ENCODE results near the gene CDC5L.

Gene CDC5L

DNA sequence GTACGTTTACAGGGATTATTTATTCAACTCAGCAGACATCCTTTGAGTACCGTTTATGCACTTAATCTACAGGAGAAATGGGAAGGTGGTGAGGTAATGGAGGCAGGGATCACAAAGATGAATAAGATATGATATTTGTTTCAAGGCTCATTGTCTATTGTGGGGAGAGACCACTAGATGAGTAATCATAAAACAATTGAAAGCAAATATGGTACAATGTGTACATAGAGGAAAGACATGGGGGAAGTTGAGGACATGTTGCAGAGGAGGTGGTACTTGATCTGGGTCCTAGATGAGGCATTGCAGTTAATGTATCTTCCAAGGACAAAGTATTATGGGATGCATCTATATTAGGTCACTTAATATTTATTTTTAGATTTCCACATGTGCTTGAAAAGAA, 13.7 kb upstream of the CDC5L start:
- DNase-seq (ENCODE audit: low read depth): no peak

DNA sequence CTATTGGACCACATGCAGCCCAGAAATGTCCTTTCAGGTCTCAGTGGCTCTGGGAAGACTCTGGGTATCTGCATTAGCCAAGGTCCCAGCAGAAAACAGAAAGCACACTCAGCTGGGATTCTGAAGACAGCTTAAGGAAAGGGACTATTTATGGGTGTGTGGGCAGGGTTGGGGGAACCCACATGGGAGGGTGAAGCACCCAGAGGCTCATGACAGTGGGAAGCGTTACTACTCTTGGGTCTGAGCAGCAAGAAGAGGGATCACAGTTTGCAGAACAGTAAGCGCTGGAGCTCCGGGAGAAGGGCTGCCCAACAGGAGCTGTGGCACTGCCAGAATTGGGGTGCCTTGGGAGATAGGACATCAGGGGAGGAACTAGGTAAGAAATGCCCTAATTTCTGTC, 12.4 kb upstream of the CDC5L start:
- no peak for DNase-seq (ENCODE audit: low read depth)

DNA sequence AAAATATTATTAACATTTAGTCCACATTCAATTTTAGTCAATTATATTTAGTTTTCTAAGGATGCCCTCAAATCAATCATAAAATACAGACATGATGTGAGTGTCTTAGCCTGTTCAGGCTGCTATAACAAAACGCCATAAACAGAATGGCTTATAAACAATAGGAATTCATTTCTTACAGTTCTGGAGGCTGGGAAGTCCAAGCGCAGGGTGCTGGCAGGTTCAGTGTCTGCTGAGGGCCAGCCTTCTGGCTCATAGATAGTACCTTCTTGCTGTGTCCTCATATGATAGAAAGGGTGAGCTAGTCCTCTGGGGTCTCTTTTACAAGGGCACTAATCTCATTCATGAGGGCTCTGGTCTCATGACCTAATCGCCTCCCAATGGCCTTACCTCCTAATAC, 10.0 kb upstream of the CDC5L start:
- DNase-seq (ENCODE audit: low read depth): no peak

DNA sequence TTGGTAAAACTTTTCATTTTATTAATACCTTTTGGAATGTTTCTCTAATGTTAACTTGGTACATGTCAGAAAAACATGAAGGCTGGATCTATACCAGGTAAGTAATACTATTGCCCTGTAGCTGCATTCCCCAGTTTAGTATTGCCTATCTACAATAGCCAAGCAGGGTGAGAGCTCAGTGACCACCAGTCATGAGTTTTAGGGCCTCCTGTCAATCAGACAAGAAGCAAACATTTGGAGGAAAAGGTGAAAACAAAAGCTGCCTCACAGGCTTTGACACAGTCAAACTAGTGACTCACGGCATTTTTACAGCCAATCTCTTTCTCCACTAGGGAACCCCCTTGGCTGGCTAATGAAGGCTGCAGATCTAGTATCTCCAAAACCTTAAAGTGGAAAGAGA, 9.5 kb upstream of the CDC5L start:
- DNase-seq (ENCODE audit: low read depth): no peak

DNA sequence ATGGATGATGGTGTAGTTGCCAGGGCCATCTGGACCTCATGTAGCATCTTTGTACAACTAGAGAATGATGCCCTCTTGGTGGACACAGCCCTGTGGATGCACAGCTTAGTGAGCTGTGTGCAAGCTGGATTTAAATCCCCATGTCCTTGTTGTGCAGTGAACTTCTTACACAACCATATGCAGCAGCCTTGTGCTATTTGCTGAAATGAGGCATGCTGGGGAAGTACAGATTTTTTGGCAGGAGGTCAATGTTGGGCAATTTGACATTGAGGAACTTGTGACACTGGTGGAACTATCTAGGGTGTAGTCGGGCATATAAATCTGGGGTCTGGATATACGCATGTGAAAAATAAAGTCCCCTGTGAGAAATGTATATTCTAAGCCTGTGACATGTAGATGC, 5.8 kb upstream of the CDC5L start:
- no peak for DNase-seq (ENCODE audit: low read depth)

DNA sequence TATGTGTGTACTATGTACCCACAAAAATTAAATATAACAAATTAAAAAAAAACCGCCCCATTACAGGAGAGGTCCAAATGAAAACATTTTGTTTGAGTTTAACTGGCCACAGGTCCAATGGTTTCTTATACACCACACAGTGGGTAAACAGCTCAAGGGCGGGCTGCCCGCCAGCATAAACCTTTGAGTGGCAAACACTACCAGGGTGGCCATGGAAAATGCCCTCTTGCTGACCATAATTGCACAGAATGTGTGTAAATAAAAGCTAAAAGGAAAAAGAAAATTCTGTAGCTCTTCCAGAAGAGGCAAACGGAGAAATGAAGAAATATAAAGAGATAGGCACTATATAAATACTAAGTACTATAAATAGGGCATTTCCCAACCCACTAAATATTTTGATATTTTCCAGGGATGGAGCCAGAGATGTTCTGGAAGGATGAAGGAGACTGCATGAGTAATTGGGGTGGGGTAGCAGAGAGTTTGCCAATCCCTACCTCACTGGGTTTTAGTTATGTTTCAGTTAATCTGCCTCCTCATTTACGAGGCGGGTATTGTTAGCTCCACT, 1.1 kb upstream of the CDC5L start:
- DNase-seq (ENCODE audit: low read depth): no peak

DNA sequence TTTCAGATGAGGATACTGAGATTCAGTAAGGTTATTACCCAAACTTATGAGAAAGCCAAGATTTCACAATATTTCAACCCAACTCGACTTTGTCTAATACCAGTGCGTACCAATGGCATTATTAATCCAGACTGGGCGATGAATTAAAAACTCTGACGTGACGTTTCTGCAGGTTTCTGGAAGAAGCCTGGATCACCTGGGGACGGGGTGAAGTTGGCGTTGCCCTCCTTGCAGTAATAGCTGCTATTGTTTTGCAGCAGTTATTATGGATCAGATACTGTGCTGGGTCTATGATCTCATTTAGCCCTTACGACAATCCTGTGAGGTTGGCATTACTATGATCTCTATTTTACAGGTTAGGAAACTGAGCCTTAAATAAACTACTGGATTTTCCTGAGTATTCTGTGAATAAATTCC, 569 bp upstream of the CDC5L start:
- DNase-seq (ENCODE audit: low read depth): no peak

DNA sequence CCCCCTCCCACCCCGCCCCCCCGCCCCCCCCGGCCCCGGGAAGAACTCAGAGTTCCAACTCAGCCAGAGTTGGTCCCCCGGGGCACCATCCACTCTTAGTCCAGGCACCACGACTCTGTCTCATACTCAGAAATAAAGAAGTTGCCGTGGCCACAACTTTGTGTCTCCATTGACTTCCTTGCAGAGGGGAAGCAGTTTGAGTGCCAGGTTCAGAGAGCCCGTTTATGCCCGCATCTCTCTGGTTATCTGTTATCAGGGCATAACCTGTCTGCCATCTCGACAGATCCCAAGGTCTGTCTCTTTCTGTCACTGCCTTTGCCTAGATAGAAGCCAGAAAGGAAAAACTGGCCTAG, 605 bp downstream of the CDC5L start:
- DNase-seq (ENCODE audit: low read depth): no peak

DNA sequence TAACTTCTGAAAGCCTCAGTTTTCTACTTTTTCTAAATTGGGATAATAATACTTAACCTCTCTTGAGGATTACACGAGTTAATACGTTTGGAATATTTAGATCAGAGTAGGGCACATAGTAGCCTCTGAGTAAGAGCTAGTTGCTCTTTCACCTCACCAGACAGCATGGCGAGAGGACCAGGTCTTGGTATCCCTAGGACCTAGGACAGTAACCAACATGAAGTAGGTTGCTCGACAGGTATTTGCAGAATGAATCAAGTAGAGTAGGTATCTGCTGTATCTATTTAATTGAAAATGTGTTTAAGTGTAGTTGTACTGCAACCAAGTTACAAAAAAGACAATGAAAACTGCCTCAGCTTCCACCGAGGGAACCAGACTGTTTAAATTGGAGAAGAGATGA, 1.4 kb downstream of the CDC5L start:
- no peak for DNase-seq (ENCODE audit: low read depth)

DNA sequence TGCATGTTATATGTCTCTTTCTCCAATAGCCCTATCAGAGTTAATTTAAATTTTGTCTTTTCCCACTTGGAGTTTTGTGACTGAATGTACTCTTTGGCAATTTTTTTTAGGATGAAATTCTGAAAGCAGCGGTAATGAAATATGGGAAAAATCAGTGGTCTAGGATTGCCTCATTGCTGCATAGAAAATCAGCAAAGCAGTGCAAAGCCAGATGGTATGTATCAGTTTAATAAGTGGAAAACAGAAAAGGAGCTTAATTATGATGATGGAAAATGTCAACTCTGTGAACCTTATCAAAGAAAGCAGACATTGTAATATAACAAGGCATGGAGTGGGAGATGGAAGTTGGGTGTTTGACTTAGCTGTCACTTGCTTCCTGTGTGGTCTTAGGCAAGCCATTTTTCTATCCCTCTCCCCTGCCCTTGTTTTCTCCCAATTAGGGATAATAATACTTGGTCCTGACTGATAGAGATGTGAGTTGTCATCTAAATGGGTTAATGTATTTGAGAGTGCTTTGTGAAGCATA, 2.7 kb downstream of the CDC5L start:
- DNase-seq (ENCODE audit: low read depth): no peak

DNA sequence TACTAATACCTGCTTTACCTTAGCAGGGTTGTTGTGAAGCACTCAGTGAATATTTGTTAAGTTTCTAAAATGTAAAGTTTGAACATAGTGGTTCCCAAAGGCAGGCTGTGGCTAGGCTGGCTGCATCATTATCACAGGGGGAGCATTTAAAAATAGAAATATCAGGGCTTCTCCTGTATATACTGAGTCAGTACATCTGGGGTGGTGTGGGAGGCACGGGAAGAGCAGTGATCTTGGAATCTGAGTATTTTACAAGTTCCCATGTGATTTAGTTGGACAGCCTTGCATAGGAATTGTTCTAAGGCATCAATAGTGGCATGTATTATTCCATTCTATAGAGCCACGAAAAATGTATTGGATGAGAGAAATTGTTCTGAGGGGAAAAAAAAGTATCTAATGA, 8.0 kb downstream of the CDC5L start:
- no peak for DNase-seq (ENCODE audit: low read depth)

DNA sequence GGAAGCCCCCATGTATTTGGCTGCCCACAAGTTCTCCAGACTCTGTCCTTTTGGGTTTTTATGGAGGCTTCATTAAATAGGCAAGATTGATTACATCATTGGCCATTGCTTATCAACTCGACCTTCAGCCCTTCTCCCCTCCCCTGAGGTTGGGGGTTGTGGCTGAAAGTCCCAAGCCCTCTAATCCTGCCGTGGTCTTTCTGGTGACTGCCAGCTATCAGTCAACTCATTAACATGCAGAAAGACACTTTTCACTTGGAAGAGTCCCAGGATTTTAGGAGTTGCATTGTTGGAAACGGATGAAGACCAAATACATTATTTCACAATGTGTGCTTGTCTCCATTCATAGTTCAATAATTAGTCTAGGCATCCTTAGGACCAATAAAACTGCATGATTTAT, 9.5 kb downstream of the CDC5L start:
- no peak for DNase-seq (ENCODE audit: low read depth)

DNA sequence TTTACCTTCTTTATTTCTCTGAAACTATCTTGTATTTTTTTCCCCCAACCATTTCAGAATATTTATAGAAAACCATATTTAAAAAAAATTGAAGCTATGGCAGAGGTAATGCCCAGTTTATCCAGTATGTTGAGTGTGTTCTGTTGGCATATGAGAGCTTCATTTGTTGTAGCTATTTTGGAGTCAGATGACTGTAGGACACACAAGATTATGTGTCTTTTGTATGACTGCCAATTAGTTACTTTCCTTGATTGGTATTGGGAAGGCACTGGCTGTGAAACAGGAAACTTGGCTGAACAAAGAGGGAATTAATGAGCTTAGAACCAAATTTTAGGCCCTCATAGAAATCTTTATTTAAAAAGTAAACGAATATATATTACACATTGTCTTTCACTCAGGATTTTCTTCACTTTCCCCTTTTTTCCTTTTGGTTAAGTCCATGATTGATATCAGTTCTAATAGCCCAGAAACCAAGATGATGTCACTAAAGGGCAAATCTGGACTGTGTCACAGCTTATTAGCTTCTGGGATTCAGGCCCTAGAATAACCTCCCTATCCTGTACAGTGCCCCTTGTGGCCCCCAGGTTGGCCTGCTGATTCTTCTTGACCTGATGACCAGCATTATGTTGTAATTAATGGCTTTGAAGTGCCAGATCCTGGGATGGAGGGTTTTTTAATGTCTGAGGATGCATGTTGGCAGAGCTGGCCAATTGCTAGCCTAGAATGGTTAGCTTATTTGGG, 10.1 kb downstream of the CDC5L start:
- no peak for DNase-seq (ENCODE audit: low read depth)

DNA sequence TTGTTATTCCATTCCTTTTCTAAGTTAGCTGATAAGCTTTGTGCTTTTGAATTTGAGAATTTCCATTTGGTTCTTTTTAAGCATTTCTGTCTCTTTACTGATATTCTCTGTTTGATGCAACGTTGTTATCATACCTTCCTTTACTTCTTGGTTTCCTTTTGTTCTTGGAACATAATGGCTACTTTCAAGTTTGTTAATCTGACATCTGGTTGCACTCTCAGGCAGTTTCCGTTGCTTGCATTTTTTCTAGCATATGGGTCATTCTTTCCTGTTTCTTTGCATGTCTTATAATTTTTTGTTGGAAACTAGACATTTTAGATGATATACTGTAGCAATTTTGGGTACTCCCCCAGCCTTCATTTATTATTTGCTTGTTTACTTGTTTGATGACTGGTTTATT, 12.5 kb downstream of the CDC5L start:
- DNase-seq (ENCODE audit: low read depth): no peak

DNA sequence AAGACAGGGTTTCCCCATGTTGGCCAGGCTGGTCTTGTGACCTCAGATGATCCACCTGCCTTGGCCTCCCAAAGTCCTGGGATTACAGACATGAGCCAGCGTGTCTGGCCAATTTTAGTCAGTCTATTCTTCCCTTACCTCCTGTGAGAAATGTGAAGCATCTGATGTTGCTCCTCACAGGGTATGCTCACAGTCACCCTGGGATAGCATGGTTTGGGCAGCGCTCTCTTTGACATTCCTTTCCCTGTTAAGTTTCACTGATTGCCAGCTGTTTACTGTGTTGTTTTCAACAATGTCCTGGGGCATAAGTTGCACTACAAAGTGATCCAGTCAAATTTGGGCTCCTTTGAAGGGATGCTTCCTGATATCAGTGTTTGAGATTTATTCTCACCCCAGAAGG, 13.1 kb downstream of the CDC5L start:
- no peak for DNase-seq (ENCODE audit: low read depth)

DNA sequence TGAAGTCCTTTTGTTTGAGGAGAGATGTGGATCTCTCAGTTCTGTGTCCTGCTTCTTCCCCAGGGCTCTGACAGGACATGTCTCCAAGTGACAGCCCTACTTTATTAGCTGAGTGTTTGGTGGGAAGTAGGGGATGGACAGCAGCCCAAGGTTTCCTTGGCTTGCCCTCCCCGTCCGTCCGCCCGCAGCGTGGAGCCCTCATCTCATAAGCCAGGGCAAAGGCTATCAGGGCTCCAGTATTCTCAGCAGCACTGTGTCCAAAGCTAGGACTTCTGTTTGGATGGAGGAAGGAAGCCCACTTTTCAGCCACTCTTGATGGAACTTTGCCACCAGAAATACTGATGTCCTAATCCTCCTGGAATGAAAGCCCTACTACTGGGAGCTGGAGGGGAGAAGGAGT, 13.6 kb downstream of the CDC5L start:
- no peak for DNase-seq (ENCODE audit: low read depth)

DNA sequence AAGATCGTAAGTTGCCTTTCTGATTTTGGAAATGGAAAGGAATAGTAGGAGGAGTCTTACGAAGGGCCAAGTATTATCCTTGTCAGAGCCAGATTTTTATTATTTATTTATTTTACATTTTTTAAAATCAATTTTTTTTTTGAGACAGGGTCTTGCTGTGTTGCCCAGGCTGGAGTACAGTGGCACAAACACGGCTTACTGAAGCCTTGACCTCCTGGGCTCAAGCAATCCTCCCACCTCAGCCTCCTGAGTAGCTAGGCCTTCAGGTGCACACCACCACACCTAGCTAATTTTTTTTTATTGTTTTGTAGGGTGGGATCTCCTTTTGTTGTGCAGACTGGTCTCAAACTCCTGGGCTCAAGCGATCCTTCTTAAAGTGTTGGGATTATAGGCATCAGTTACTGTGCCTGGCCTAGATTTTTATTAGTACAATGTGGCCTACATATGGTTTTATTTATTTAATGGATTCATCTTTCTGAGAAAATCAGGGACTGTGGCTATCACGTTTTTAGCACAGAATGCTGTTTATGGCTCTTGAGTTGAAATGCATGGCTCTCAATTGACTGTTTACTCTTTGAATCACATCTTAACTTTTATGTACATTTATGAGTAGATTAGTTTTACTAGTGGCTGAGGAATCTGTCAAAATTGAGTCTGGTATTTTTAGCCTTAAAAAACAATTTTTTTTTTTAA, 16.7 kb downstream of the CDC5L start:
- no peak for DNase-seq (ENCODE audit: low read depth)

DNA sequence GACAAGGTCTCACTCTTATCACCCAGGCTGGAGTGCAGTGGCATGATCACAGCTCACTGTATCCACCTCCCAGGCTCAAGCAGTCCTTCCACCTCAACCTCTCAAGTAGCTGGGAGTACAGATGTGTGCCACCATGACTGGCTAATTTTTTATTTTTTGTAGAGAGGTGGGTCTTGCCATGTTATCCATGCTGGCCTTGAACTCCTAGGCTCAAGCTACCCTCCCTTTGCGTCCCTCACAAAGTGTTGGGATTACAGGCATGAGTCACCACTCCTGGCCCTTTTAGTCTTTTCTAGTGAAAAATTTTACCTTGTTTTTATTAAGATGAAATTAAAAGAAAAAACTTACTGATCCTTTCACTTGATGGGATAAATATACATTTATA, 17.2 kb downstream of the CDC5L start:
- DNase-seq (ENCODE audit: low read depth): no peak

DNA sequence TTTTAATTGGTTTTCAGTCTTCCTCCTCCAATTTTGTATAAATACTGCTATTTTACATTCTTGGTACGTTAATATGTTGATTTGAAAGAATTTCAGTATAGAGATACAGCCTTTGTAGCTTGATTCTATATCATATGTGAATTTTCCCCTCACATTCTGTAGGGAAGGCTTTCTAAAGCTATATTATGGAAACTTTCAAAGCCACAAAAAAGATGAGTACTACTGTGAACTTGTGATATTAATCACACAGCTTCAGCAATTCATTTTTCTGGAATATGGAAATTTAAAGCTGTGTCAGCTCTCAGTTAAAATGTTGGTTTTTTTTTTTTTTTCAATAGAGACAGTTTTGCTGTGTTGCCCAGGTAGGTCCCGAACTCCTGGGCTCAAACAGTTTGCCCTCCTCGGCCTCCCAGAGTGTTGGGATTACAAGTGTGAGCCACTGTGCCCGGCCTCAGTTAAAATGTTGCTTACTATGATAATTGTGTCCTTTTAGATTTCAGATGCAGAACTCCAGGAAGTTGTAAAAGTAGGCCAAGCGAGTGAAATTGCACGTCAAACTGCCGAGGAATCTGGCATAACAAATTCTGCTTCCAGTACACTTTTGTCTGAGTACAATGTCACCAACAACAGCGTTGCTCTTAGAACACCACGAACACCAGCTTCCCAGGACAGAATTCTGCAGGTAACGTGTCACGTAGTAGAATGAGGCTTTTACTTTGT, 20.6 kb downstream of the CDC5L start:
- no peak for DNase-seq (ENCODE audit: low read depth)

DNA sequence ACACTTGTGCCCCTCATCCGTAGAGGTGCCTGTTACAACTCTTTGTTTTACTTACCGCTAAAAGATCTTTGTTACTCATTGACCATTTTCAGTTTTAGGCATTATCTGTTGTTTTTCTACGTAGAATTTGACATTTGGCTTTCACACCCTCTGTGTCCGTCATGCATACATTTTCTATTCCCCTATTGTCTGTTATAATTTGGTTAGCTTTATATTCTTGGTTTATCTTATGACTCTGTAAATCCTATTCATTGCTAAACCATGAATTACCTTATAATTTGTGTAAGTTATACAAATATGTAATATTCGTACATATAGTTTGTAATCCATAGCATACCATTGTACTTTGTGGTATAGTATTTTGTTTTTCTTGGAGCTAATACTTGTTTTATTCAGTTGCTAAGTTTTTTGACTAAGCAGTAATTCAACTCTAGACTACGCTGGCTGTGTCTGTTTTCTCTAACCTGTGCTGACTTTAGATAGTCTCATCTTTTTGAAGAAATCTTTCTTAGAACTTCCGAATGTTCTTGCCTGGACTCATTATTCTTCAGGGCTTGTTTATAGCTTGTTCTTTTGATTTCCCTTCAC, 21.8 kb downstream of the CDC5L start:
- no peak for DNase-seq (ENCODE audit: low read depth)

DNA sequence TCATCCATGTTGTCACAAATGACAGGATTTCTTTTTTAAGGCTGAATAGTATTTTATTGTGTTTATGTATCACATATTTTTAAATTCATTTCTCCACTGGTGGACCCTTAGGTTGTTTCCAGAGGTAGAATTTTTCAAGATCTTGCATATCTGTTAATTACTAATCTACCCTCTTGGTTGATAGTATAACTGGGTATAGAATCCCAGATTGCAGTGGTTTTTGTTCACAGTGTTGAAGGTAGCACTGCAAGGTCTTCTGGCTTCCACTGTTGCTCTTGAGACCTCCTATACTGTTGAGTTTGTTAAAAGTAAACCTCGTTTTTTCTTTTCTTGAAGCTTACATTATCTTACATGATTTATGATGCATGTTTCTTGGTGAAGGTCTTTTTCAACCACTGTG, 22.9 kb downstream of the CDC5L start:
- DNase-seq (ENCODE audit: low read depth): no peak

DNA sequence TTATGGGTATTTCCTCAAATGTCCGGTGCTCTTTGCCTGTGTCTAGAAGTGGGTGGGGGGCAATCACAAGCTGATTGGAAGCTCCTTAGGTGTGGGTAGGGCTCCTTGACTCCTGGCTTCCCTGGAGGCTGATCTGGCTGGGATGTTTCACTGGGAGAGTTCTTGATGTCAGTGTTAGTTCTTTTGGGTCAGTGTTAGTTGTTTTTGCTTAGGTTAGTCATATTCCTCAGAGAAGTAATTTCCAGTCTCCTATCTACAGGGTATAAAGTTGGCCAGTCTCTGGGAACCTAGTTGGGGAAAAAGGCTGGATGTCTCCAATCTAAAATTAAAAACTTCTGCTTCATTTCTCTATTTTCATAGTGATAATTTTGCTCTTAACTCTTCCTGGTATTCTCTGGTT, 23.6 kb downstream of the CDC5L start:
- no peak for DNase-seq (ENCODE audit: low read depth)

DNA sequence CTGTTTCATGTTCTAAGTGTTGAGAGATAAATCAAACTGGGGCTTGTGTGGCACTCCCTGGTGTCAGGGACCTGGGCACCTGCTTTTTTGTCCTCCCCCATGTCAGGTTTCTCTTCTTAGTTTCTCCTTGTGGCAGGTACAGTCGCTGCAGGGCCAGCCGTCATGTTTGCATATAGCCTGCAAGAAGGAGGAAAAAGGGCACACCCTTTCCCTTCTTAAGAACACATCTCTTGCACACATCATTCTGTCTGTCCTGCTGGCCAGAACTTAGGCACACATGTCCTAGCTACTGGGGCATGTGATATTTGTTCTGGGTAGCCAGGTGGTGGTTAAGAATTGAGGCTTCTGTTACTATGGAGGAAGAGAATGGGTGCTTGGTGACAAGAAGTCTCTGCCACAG, 27.9 kb downstream of the CDC5L start:
- no peak for DNase-seq (ENCODE audit: low read depth)
